H1 (cell line): ENCODE results near the gene RNF214. TPM values are rescaled to one million over a fixed set of nuclear protein-coding genes. Genes with fewer than 3 reads are reported as not detected.
A peak's percentile ranks its signal among the peaks of the same experiment; 100 is the strongest.

Experiments
- CTCF ChIA-PET: fragments of 300-600 bp; sonication (Branson Sonifier 250); formaldehyde crosslinking; loops from one replicate; lab custom pipeline; 2021; ENCODE audit not compliant: partially characterized antibody; lab: Charles Lee
- POLR2A ChIA-PET: fragments of 300-600 bp; sonication (Branson Sonifier 250); formaldehyde crosslinking; loops from one replicate; lab custom pipeline; 2021; ENCODE audit warnings: inconsistent platforms; ENCODE audit not compliant: partially characterized antibody; lab: Charles Lee
- DNase-seq, 2 experiments: peaks; one replicate each; pipeline versions ENCODE4 v3.0.0 to v3.0.0-alpha.2; 2010 to 2022; ENCODE audit warnings: low spot score in 2 of 2, low read depth in 1 of 2, mixed read lengths in 1 of 2
- FAIRE-seq: peaks from 2 replicates; lab custom pipeline; 2011; peaks lifted over from hg19 to GRCh38; lab: Jason Lieb, UNC
- H2AFZ ChIP-seq: 2 replicates; pipeline ENCODE4 v1.8.1; 2012; ENCODE audit warnings: low read length, inconsistent platforms
- H2AK5ac ChIP-seq: 2 replicates; pipeline ENCODE4 v1.6.1; 2013; ENCODE audit warnings: low read depth, low read length
- H2BK120ac ChIP-seq: replicated peaks from 2 replicates; pipeline ENCODE3; 2013; ENCODE audit warnings: low read depth, low read length, inconsistent platforms
- H2BK12ac ChIP-seq: 2 replicates; pipeline ENCODE4 v1.6.1; 2013; ENCODE audit warnings: low read depth, low read length
- H2BK15ac ChIP-seq: 2 replicates; pipeline ENCODE4 v1.6.1; 2013; ENCODE audit warnings: low read length
- H2BK20ac ChIP-seq: 2 replicates; pipeline ENCODE4 v1.6.1; 2013; ENCODE audit warnings: low read length
- H2BK5ac ChIP-seq: 2 replicates; pipeline ENCODE4 v1.6.1; 2013; ENCODE audit warnings: low read depth, low read length
- H3K14ac ChIP-seq: 2 replicates; pipeline ENCODE4 v1.6.1; 2013; ENCODE audit warnings: inconsistent platforms; ENCODE audit not compliant: insufficient read length
- H3K18ac ChIP-seq: 2 replicates; pipeline ENCODE4 v1.6.1; 2013; ENCODE audit warnings: low read length; ENCODE audit errors: extremely low read depth
- H3K23ac ChIP-seq: 2 replicates; pipeline ENCODE4 v1.6.1; 2013; ENCODE audit warnings: inconsistent platforms; ENCODE audit not compliant: insufficient read length
- H3K23me2 ChIP-seq: 2 replicates; pipeline ENCODE4 v1.6.1; 2013; ENCODE audit warnings: low read depth, low read length
- H3K27ac ChIP-seq: 2 replicates; pipeline ENCODE4 v1.6.1; 2011; ENCODE audit warnings: low read depth, low read length, inconsistent platforms
- H3K27me3 ChIP-seq, 4 experiments: replicated peaks in 1 of 4; 1 replicate in 1 of 4; 2 replicates in 3 of 4; pipeline versions ENCODE4 v1.6.1 to v1.8.1; 2011 to 2013; ENCODE audit warnings: low read length in 3 of 4, mild to moderate bottlenecking in 3 of 4, inconsistent platforms in 2 of 4, mixed read lengths in 2 of 4, moderate library complexity in 1 of 4; ENCODE audit not compliant: control insufficient read depth in 3 of 4, insufficient read depth in 3 of 4; ENCODE audit errors: extremely low read depth in 1 of 4
- H3K36me3 ChIP-seq, 4 experiments: 2 replicates each; pipeline versions ENCODE4 v1.6.1 to v1.8.1; 2011 to 2013; ENCODE audit warnings: mild to moderate bottlenecking in 4 of 4, low read length in 3 of 4, moderate library complexity in 2 of 4, control low read depth in 1 of 4, inconsistent platforms in 1 of 4; ENCODE audit not compliant: insufficient read depth in 4 of 4, control insufficient read depth in 2 of 4
- H3K4ac ChIP-seq: replicated peaks from 2 replicates; pipeline ENCODE3; 2013; ENCODE audit warnings: low read length, low read depth, mixed read lengths, inconsistent platforms; ENCODE audit not compliant: insufficient read length
- H3K4me1 ChIP-seq, 4 experiments: replicated peaks in 1 of 4; 1 replicate in 1 of 4; 2 replicates in 3 of 4; pipeline versions ENCODE4 v1.6.1 to v1.8.1; 2011 to 2013; ENCODE audit warnings: low read length in 3 of 4, inconsistent platforms in 2 of 4, mixed read lengths in 1 of 4; ENCODE audit not compliant: insufficient read depth in 4 of 4, control insufficient read depth in 3 of 4
- H3K4me2 ChIP-seq, 2 experiments: 2 replicates each; pipeline versions ENCODE4 v1.6.1 to v1.8.1; 2011 to 2013; ENCODE audit warnings: low read depth in 2 of 2, low read length in 2 of 2, control low read depth in 1 of 2, inconsistent platforms in 1 of 2, mild to moderate bottlenecking in 1 of 2; ENCODE audit not compliant: insufficient read depth in 1 of 2
- H3K4me3 ChIP-seq, 4 experiments: fragments of 200-600, 300-600 bp in 1 of 4; sonication (generic), shearing (Covaris generic), sonication (Bioruptor Twin) in 1 of 4; 2 replicates each; pipeline versions ENCODE4 v1.5.1 to v1.8.1; 2011 to 2016; ENCODE audit warnings: low read length in 4 of 4, low read depth in 3 of 4, control low read depth in 2 of 4, inconsistent platforms in 2 of 4, mild to moderate bottlenecking in 2 of 4, mixed read lengths in 1 of 4, moderate library complexity in 1 of 4; ENCODE audit not compliant: insufficient read depth in 2 of 4; ENCODE audit errors: extremely low read depth in 1 of 4
- H3K56ac ChIP-seq: replicated peaks from 2 replicates; pipeline ENCODE3; 2013; ENCODE audit warnings: low read depth, mild to moderate bottlenecking, mixed read lengths, low read length, inconsistent platforms; ENCODE audit not compliant: insufficient read length
- H3K79me1 ChIP-seq: 2 replicates; pipeline ENCODE4 v1.6.1; 2013; ENCODE audit warnings: low read depth, low read length, control low read depth
- H3K79me2 ChIP-seq, 2 experiments: 2 replicates each; pipeline versions ENCODE4 v1.6.1 to v1.8.1; 2012 to 2013; ENCODE audit warnings: low read length in 2 of 2, mild to moderate bottlenecking in 2 of 2, inconsistent platforms in 1 of 2; ENCODE audit not compliant: insufficient read depth in 2 of 2, control insufficient read depth in 1 of 2
- H3K9ac ChIP-seq, 4 experiments: replicated peaks in 1 of 4; 1 replicate in 1 of 4; 2 replicates in 3 of 4; pipeline versions ENCODE4 v1.6.1 to v1.8.1; 2011 to 2013; ENCODE audit warnings: low read depth in 3 of 4, low read length in 3 of 4, control low read depth in 2 of 4, mild to moderate bottlenecking in 2 of 4, moderate library complexity in 2 of 4, inconsistent platforms in 1 of 4; ENCODE audit errors: extremely low read depth in 1 of 4
- H3K9me3 ChIP-seq, 2 experiments: 2 replicates each; pipeline versions ENCODE4 v1.6.1 to v1.8.1; 2012 to 2013; ENCODE audit warnings: mild to moderate bottlenecking in 2 of 2, moderate library complexity in 2 of 2, control low read depth in 1 of 2, inconsistent platforms in 1 of 2, low read depth in 1 of 2, low read length in 1 of 2, mixed read lengths in 1 of 2; ENCODE audit not compliant: insufficient read depth in 2 of 2
- H4K20me1 ChIP-seq, 2 experiments: replicated peaks in 1 of 2; 2 replicates each; pipeline versions ENCODE3 to v1.8.1; 2011 to 2013; ENCODE audit warnings: inconsistent platforms in 2 of 2, low read length in 2 of 2, mild to moderate bottlenecking in 1 of 2; ENCODE audit not compliant: insufficient read depth in 2 of 2, control insufficient read depth in 1 of 2
- H4K5ac ChIP-seq: 2 replicates; pipeline ENCODE4 v1.6.1; 2013; ENCODE audit warnings: low read length, low read depth, mixed read lengths, inconsistent platforms; ENCODE audit not compliant: insufficient read length
- H4K8ac ChIP-seq: 2 replicates; pipeline ENCODE4 v1.8.0; 2013; ENCODE audit warnings: mild to moderate bottlenecking, moderate library complexity, low read length, inconsistent platforms; ENCODE audit not compliant: insufficient read depth; ENCODE audit errors: extremely low read depth
- H4K91ac ChIP-seq: replicated peaks from 2 replicates; pipeline ENCODE3; 2013; ENCODE audit warnings: low read length, mixed read lengths, inconsistent platforms; ENCODE audit not compliant: insufficient read length
- ASH2L ChIP-seq: fragments of 200-600, 300-600 bp; sonication (generic); IDR thresholded peaks from one replicate; pipeline ENCODE4 v1.7.1; 2017; ENCODE audit warnings: low read length
- BACH1 ChIP-seq: IDR thresholded peaks from 2 replicates; pipeline ENCODE4 v1.6.1; 2012; ENCODE audit warnings: low read length, improper control_type of control experiment
- EP300 ChIP-seq, 2 experiments: IDR thresholded peaks; 1 replicate in 1 of 2; 2 replicates in 1 of 2; pipeline ENCODE4 v1.6.1; 2011 to 2012; ENCODE audit warnings: low read depth in 2 of 2, low read length in 2 of 2, mild to moderate bottlenecking in 2 of 2, borderline replicate concordance in 1 of 2, inconsistent platforms in 1 of 2, moderate library complexity in 1 of 2
- NANOG ChIP-seq: IDR thresholded peaks from 2 replicates; pipeline ENCODE4 v1.6.1; 2011; ENCODE audit warnings: low read length, low read depth, mild to moderate bottlenecking, inconsistent platforms; ENCODE audit not compliant: insufficient read depth, poor library complexity, severe bottlenecking
- POLR2A ChIP-seq, 2 experiments: IDR thresholded peaks; 1 replicate in 1 of 2; 2 replicates in 1 of 2; pipeline ENCODE4 v1.6.1; 2011; ENCODE audit warnings: low read depth in 2 of 2, low read length in 2 of 2, mild to moderate bottlenecking in 2 of 2; ENCODE audit errors: control extremely low read depth in 1 of 2
- RAD21 ChIP-seq, 2 experiments: IDR thresholded peaks in 1 of 2; conservative IDR thresholded peaks in 1 of 2; 2 replicates each; pipeline ENCODE4 v1.6.1; 2011; ENCODE audit warnings: low read depth in 2 of 2, low read length in 2 of 2, improper control_type of control experiment in 1 of 2, inconsistent platforms in 1 of 2, mild to moderate bottlenecking in 1 of 2, moderate library complexity in 1 of 2
- SAP30 ChIP-seq: fragments of 300-600 bp; sonication (generic); IDR thresholded peaks from 2 replicates; pipeline ENCODE4 v1.7.1; 2012; ENCODE audit warnings: low read length, moderate library complexity, mild to moderate bottlenecking, inconsistent platforms; ENCODE audit not compliant: insufficient read depth, insufficient replicate concordance
- SIRT6 ChIP-seq: IDR thresholded peaks from one replicate; pipeline ENCODE4 v1.7.1; 2012; ENCODE audit warnings: low read length, inconsistent platforms
- SP2 ChIP-seq: IDR thresholded peaks from 2 replicates; pipeline ENCODE4 v1.6.1; 2012; ENCODE audit warnings: mild to moderate bottlenecking, low read length, inconsistent platforms
- TCF12 ChIP-seq: IDR thresholded peaks from 2 replicates; pipeline ENCODE4 v1.6.1; 2011; ENCODE audit warnings: low read depth, mild to moderate bottlenecking, low read length
- WGBS, 2 experiments: shearing (Covaris generic) in 1 of 2; methylation state at CpG; one replicate each; pipeline versions ENCODE4 v1.1.6 to v1.1.7; 2013 to 2015; ENCODE audit warnings: low lambda C conversion rate in 2 of 2, mixed read lengths in 2 of 2, inconsistent platforms in 1 of 2, low coverage in 1 of 2, missing lambda C conversion rate in 1 of 2; ENCODE audit not compliant: insufficient replicate concordance in 2 of 2, insufficient coverage in 1 of 2, insufficient read length in 1 of 2; ENCODE audit errors: extremely low coverage in 1 of 2, missing lambda C conversion rate in 1 of 2; 5-methylcytosine and 5-hydroxymethylcytosine counted together
- polyA plus RNA-seq, 7 experiments: library from polyadenylated mRNA; depleted of rRNA in 3 of 7; stranded (reverse) in 5 of 7; unstranded in 2 of 7; fragments of >200 nt in 5 of 7; fragments of 200-250 nt in 2 of 7; gene quantifications; 1 replicate in 5 of 7; 2 replicates in 1 of 7; 4 replicates in 1 of 7; pipeline versions ENCODE4 v1.2.1 to v1.2.3, GENCODE V29; 2011 to 2013; ENCODE audit warnings: missing spikeins in 2 of 7, mixed read lengths in 2 of 7
- total RNA-seq: library from RNA; stranded (reverse); fragmentation: NEBNext Ultra II Directional; extraction: Animal tissue kit (Norgen Biotek cat#: 25700); gene quantifications from 2 replicates; pipeline ENCODE4 v1.2.1, GENCODE V29; 2021

RNF214 gene
- total and polyA plus RNA-seq, 2 of the 8 experiments (the other 6 are each of a cell fraction or from before 2014, with no cell fraction given), result 34.9 to 35.6 TPM

- H3K9me3 ChIP-seq, result no peaks in the 10 kb centered on the region
- H2BK120ac ChIP-seq, result no peak overlapping the region
- H4K91ac ChIP-seq, result no peak overlapping the region
- H2AK5ac ChIP-seq, result no peak overlapping the region
- H3K79me2 ChIP-seq, result 0 out of 4 replicates have a peak, but pooled peaks cover 0 to 5% of the 10 kb centered on the region in 2 experiments
- no peak overlapping the region for H3K4me3 ChIP-seq
- no peak overlapping the region for H3K9ac ChIP-seq
- peaks cover 7 to 25% (median 16%) of the 10 kb centered on the region in 4 experiments; a peak in 6 of 8 replicates for H3K36me3 ChIP-seq
- no peak overlapping the region for H3K14ac ChIP-seq
- H2BK15ac ChIP-seq, result no peak overlapping the region
- H3K4ac ChIP-seq, result no peak overlapping the region
- H4K8ac ChIP-seq, result peak overlapping the region; percentile 41; the same call in 1 of the 2 replicates
- H3K56ac ChIP-seq, result no peak overlapping the region
- CTCF ChIA-PET, result interaction anchor here (0.6 to 25.0 kb wide), 20 partner anchors 9 to 454 kb away, joined by 3 to 449 read pairs (median 4); partner anchors contain the start of genes APOA1, APOA5, SIDT2 and TAGLN
- H3K18ac ChIP-seq, result no peak overlapping the region
- H3K4me1 ChIP-seq, result no peaks in the 10 kb centered on the region
- FAIRE-seq (no peak), DNase-seq (no peak)
- no peak overlapping the region for H2BK20ac ChIP-seq
- H3K23ac ChIP-seq, result no peak overlapping the region
- peaks cover 7% of the 10 kb centered on the region; the same call in 1 of the 2 replicates for H3K79me1 ChIP-seq
- H3K23me2 ChIP-seq, result no peaks in the 10 kb centered on the region
- no peak overlapping the region for H2AFZ ChIP-seq
- 91% methylated on average over 9 of the region's 9 CpGs; no CpG with 5 or more reads in 1 of the 2 experiments for WGBS, 2 experiments
- H2BK12ac ChIP-seq, result no peak overlapping the region
- H3K4me2 ChIP-seq, result no peak overlapping the region
- no peak overlapping the region for H2BK5ac ChIP-seq
- H4K20me1 ChIP-seq, result peaks cover 1 to 2% of the 10 kb centered on the region in 2 experiments
- no peaks in the 10 kb centered on the region for H3K27me3 ChIP-seq
- H3K27ac ChIP-seq, result no peak overlapping the region
- POLR2A ChIA-PET, result interaction anchor here (1.7 to 2.6 kb wide), 3 partner anchors 23 to 50 kb away, joined by 6 to 11 read pairs (median 7); no protein-coding TSS in a partner anchor
- H4K5ac ChIP-seq, result no peak overlapping the region
- TF ChIP-seq ASH2L, result no peak
- no peak for TF ChIP-seq SIRT6
- no peak for TF ChIP-seq TCF12
- no peak for TF ChIP-seq NANOG
- no peak for TF ChIP-seq BACH1
- no peak for TF ChIP-seq SAP30
- no peak for TF ChIP-seq SP2
- TF ChIP-seq RAD21 (IDR thresholded peaks at IDR 0.05 in 1 of 2, conservative IDR thresholded peaks at IDR 0.05 in 1 of 2; ENCODE audit: low read depth in 2 of 2, low read length in 2 of 2), result no peak
- TF ChIP-seq POLR2A (IDR thresholded peaks at IDR 0.05; ENCODE audit: control extremely low read depth in 1 of 2, low read depth in 2 of 2, low read length in 2 of 2), result no peak
- no peak for TF ChIP-seq EP300 (IDR thresholded peaks at IDR 0.05; ENCODE audit: borderline replicate concordance in 1 of 2, low read depth in 2 of 2, low read length in 2 of 2)
Measured at GRCh38 chr11:117225553-117226170, 6.8 kb upstream of the RNF214 start.
